DLD1 (cell line): ENCODE measurements around the gene RPS25.
"Not testable (repeated sequence)": the region's sequence is repeated elsewhere in the genome, so short reads cannot be mapped to it uniquely, and the experiment has no call there.

ENCODE experiments used
- in situ Hi-C: cut with HindIII; loops from 2 replicates; pipeline ENCODE4 v1.10.0; 2017; ENCODE audit warnings: low sequenced_read_pairs

RPS25 gene

GRCh38 chr11:119016216-119017009 lies 1.7 kb downstream of the RPS25 start:
- in situ Hi-C loops: loop anchor here (5.0 kb wide), 1 partner anchor 86 kb away; the partner anchor contains the start of gene DPAGT1

- in situ Hi-C loops: loop anchor here (5.0 kb wide), 1 partner anchor 87 kb away; the partner anchor contains the start of gene DPAGT1
These were observed 3.0 kb downstream of the RPS25 start for GRCh38 chr11:119015054-119015611.

DNA sequence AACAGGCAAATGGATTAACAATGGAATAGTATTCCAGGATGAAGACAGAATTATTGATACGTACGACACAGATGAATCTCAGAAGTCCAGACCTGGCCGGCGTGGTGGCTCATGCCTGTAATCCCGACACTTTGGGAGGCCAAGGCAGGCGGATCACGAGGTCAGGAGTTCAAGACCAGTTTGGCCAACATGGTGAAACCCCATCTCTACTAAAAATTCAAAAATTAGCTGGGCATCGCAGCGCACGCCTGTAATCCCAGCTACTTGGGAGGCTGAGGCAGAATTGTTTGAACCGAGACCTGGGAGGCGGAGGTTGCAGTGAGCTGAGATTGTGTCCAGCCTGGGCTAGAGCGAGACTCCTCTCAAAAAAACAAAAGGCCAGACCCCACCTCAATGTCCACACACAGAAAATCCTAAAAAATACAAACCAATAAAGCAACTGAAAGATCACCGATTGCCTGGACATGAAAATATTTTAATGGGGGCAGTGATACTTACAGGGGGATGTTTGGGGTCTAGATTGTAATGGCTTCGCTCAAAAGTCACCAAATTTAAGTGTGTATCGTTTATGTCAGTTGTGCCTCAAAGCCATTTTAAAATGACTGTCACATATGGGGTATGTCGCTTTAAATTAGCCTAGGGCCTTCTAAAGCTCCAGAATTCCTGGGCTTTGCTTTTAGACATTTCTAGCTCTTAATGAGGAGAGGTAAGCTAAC lies 3.8 kb downstream of the RPS25 start:
- in situ Hi-C loops: no loop called here

DNA sequence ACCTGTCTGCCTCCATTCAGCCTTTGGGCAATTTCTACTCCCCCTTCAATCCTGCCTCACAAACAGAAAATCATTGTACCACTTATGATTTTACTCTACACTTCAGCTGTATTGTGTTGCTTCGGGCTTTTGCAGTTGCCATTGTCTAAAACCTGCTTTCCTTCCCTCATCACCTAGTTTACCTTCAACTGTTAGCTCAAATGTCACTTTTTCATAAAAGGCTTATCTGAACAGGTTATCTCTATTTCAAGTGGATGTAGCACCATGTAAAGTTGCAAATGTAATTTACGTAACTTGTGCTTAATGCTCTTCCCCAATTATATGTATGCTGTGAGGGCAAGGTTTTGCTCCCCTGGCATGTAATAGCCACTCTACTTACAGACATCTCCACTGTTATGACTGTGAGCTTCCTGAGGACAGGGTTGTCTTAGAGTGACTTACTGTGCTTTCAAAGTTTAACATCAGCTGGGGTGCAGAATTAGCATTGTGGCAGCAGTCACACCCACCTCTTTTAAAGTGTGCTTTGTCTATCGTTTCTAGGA lies 5.4 kb downstream of the RPS25 start:
- in situ Hi-C loops: no loop called here

DNA sequence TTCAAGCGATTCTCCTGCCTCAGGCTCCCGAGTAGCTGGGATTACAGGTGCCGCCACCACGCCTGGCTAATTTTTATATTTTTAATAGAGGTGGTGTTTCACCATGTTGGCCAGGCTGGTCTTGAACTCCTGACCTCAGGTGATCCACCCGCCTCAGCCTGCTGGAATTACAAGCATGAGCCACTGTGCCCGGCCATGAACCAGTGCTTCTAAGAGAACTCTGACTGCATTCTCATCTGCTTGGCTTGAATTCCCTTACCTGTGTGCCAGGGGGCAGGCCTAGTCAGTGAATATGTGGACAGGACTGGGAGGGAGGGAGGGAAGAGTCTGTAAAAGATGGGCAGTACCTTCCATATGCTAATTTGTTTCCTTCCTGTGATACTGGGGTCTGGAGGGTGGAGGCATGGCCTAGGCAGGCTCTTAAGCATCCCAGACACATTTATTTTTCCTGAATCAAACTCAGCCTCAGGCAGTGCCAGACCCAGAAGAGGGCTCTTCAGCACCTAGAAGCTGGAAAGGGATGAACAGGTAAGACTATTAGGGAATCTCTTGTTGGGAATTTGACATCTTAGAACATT lies 6.6 kb downstream of the RPS25 start:
- in situ Hi-C loops: no loop called here

GRCh38 chr11:119006656-119007055 lies 11.5 kb downstream of the RPS25 start:
- in situ Hi-C loops: no loop called here

DNA sequence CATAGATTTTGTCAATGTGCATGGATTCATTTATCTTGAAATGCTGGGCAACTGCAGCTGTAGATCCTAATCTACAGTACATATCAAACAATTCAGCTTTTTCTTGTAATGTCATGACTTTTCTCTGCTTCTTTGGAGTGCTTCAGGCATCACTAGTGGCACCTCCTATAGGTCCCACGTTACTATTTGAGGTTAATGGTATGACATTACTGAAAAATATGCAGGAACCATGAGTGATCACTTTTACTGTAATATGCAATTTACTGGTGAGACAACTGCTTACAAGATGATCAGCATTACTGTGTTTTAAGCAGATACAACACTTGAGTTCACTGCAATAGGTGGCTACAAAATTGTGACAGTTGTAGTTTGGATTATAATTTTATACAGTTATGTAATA lies 17.2 kb downstream of the RPS25 start:
- in situ Hi-C loops: no loop called here

DNA sequence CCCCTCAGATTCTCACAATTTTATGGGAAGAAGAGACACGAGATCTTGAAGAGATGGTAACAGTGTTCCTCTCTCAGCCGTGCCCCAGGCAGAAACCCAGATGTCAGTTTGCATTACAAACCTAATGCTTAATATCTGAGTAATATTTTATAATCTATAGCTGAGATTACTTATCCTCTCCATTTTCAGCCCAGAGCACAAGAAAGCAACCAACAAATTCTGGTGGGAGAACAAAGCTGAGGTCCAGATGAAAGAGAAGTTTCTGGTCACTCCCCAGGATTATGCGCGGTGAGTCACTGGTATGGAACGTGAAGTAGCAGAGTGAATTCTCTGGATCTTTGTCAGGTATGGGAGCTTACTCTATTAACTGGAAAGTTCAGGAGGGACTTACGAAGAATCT lies 19.3 kb downstream of the RPS25 start:
- in situ Hi-C loops: no loop called here

DNA sequence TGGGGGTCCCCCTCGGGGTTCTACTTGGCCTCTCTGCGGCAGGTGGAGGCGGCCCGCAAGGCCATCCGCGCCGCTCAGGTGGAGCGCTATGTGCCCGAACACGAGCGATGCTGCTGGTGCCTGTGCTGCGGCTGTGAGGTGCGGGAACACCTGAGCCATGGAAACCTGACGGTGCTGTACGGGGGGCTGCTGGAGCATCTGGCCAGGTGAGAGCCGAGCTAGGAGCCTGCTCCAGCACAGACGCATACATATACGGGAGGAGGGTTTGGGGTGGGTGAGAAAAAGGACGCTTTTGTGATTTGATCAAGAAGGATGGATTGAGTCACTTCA lies 19.8 kb downstream of the RPS25 start:
- in situ Hi-C loops: no loop called here

- in situ Hi-C loops: no loop called here
These were observed 20.3 kb downstream of the RPS25 start, which contains the start of gene CENATAC for GRCh38 chr11:118997627-118998387. Gene CENATAC, plus strand, starts transcription at chr11:118998138. Its CDS starts 60 bp downstream, at chr11:118998198.

DNA sequence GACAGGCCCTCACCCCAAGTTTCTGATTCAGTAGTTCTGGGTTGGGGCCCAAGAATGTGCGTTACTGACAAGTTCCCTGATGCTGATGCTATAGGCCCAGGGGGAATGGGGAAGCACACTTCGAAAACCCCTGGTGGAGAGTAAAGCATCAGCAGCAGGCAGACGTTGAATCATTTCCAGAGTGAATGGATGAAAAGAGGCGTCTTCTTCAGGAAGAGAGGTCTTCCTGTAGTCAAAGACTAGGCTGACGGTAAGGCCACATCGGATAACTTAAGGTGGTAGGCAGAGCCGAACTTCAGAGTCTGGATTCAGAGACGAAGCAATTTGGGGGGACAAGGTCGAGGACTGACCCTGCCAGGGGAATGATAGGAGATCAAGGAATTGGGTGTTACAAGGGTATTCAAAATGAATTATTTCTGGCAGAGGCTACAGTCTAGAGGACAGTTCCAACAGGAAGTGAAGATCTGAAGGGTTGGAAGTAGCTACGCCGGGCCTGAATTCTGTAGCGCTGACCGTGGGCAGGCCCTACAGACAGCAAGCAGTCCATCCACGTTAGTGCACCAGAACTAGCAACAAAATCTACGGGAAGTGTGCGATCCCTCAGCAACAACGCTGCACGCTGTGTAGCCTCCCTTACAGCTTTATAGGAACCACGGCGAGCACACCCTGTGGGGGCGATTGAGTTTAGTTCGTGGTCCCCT lies 21.1 kb downstream of the RPS25 start:
- in situ Hi-C loops: no loop called here

- in situ Hi-C loops: not testable (repeated sequence)
These were observed 26.6 kb downstream of the RPS25 start for GRCh38 chr11:118991486-118992038.

DNA sequence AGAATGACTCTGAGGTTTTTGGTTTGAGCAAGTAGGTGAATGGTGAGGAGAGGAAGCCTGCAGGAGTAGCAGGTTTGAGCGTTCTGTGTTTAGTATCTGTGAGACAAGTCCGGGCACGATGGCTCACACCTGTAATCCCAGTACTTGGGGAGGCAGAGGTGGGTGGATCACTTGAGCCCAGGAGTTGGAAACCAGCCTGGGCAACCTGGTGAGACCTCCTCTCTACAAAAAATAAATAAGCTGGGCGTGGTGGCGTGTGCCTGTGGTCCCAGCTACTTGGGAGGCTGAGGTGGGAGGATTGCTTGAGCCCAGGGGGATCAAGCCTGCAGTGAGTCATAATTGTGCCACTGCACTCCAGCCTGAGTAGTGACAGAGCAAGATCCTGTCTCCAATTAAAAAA lies 29.9 kb downstream of the RPS25 start:
- in situ Hi-C loops: no loop called here

DNA sequence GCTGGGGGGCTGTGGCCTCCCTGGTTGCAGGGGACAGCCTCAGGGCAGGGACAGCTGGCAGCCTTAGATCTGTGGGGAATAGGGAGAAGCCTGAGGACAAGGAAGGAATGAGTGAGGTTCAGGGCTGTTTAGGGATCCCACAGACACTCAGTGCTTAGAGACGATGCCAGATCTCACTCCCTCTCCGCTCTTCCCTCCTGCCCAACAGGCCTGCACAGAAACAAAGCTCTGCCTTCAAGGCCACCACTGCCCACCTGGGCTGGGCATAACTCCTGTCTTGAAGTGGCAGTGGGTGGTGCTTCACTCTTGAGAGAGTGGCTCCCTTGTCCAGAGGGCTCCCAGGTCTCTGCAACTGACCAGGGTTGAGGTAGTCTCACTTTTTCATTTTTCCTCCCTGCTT lies 33.3 kb downstream of the RPS25 start:
- in situ Hi-C loops: no loop called here

GRCh38 chr11:118984337-118984736 lies 33.8 kb downstream of the RPS25 start:
- in situ Hi-C loops: not testable (repeated sequence)

- in situ Hi-C loops: no loop called here
These were observed 37.8 kb downstream of the RPS25 start for GRCh38 chr11:118980191-118980881.

DNA sequence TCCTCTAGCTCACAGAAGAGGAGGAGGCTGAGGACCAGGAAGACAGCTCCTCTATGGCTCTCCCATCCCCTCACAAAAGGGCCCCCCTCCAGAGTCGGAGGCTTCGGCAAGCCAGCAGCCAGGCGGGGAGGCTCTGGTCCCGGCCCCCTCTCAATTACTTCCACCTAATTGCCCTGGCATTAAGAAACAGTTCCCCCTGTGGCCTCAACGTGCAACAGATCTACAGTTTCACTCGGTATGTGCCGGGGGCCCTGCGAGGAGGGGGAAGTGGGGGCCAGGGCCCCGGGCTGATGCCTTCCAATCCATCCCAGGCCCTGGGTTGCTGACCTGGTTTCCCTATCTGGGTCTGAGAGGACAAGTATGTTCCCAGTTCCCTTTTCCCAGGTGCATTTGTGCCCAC lies 38.7 kb downstream of the RPS25 start:
- in situ Hi-C loops: no loop called here

DNA sequence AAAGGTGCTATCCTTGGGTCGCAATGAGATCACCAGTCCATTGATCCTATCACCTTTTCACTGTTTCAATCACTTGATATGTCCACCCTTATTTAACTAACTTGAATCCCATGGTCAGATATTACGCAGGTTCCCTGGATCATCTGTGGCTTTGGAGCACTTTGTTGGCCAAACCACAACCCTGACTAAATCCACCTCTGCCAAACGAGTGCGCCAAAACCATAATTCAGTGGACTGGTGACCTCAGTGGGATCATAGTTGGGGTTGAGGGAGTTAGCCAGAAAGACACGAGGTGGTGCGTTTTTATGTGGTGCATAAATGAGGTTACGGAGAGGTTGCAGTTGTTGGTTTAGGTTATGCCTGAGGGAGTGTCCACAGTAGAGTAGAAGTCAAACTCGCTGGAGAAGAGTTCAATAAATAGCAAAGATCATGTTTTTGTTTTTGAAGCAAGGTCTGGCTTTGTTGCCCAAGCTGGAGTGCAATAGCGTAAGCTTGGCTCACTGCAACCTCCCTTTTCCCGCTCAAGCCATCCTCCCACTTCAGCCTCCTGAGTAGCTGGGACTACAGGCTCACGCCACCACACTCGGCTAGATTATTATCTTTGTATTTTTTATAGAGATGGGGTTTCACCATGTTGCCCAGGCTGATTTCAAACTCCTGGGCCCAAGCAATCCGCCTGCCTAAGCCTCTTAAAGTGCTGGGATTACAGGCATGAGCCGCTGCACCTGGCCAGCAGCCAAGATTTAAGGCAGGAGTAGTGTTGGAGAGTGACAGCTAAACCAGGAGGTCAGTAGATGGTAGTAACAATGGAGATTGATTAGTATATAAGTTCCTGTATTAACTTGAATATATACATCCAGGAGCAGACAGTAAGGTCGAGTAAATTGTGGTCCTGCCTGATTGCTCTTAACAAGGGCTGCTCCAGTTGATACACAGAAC lies 42.1 kb downstream of the RPS25 start:
- in situ Hi-C loops: no loop called here
